Measurements from ENCODE around the gene HOXD9.

DNA sequence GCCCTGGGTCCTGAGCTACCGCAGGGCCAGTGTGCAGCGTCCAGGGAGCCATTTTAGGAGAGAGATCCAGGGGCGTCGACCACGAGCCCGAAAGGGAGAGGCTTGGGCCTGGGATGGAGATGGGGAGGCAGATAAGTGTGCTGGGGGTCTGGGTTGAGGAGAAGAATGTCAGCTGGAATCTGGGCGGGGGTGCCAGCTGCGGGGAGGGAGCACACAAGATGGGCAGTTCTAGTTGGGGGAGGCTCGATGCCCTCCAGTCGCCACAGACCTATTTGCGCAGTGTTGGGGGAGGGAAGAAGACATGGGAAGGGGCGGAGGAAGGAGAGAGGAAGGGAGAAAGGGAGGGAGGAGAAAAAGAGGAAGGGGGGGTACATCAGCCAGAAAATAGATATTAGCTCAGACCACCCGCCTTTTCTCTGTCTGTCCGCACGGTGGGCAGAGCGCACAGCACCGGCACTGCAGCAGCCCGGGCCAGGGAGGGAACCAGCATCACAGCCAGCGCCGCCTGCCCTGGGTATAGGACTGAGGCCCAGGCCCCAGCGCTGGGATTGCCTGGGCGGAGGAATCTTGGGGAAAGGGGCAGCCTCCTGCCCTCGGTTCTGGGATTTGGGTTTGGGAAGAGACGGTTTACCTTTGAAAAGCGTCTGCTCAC is 17.3 kb upstream of the HOXD9 start:
- TF ChIP-seq NFIC (IDR thresholded peaks at IDR 0.05) (no peak), REST (IDR thresholded peaks at IDR 0.05; ENCODE audit: low read depth) (no peak), CREB1 (IDR thresholded peaks at IDR 0.05; ENCODE audit: low read depth) (no peak), YY1 (IDR thresholded peaks at IDR 0.05; ENCODE audit: low read depth) (no peak), TAF1 (IDR thresholded peaks at IDR 0.05; ENCODE audit: low read depth) (no peak), TEAD4 (IDR thresholded peaks at IDR 0.05) (no peak)
- TF ChIP-seq, protein P1, sequence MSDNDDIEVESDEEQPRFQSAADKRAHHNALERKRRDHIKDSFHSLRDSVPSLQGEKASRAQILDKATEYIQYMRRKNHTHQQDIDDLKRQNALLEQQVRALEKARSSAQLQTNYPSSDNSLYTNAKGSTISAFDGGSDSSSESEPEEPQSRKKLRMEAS (IDR thresholded peaks at IDR 0.05), result no peak

Measured in Ishikawa (cell line).